Kidney capillary endothelial cell (primary cell): Measurements from ENCODE around the gene COPRS.

Experiments
- DNase-seq: peaks from one replicate; pipeline ENCODE4 v3.0.0-alpha.2; 2018; ENCODE audit warnings: low spot score

Gene COPRS, protein sequence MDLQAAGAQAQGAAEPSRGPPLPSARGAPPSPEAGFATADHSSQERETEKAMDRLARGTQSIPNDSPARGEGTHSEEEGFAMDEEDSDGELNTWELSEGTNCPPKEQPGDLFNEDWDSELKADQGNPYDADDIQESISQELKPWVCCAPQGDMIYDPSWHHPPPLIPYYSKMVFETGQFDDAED

DNA sequence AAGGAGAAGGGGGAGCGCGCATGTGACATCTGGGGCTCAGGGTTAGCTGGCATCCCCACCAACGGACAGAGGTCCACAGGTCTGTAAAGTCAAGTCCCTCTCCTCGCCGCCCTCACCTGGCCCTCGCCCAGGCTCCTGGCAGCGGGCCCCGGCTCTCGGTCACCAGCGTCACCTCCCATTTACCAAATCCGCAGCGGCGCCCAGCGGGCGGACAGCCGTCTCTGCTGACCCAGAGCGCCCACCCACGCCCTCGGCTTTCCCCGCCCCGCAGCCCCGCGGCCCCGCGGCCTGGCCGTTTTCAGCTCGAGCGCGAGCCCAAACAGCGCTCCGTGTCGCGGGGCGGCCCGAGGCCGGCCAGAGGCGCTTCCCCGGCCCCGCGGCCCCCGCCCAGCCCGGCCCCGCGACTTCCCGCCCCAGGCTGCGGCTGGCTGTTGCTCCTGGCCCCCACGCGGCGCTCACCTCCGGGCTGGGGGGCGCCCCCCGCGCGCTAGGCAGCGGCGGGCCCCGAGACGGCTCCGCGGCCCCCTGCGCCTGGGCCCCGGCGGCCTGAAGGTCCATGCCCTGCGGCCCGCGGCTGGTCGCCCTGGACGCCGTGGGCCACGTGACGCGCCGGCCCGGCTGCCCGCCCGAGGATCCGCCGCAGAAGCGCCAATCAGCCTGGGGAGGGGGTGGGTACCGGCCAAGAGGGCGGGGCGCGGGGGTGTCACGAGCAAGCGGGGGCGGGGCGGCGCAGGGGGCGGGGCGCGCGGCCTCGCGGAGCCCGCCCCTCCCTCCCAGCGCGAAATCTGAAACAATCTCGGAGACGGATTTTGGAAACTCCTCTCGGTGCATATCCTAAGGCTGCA is at the start of gene COPRS:
TSS of gene COPRS (minus strand) at position 603 of the 845 bp plus-strand sequence. CDS start at position 558, 45 bp downstream.
- DNase-seq = peak; percentile 71

DNA sequence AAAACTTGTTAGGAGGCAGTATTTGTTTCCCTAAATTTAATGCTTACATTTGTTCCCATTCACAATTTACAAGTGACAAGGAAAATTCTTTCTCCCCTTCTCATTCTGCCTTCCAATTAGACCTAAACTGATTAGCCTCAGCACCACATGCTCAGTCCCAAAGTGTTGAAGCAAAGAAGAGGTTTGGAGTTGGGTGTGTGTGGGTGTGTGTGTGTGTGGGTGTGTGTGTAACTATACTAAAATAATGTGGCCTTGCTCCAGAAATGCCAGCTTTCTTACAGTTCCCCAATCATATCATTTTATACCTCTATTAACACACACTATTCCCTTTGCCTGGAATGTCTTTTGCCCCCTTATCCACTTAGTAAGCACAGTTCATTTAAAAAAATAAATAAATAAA is 49.3 kb upstream of the COPRS start:
- no peak for DNase-seq

- DNase-seq = no peak
These were observed 48.4 kb upstream of the COPRS start for GRCh38 chr17:31907342-31907962.

- DNase-seq = no peak
These were observed 44.4 kb upstream of the COPRS start for GRCh38 chr17:31903401-31903800.

- no peak for DNase-seq
These were observed 43.6 kb upstream of the COPRS start for GRCh38 chr17:31902693-31903092.

- peak; percentile 16 for DNase-seq
These were observed 41.8 kb upstream of the COPRS start for GRCh38 chr17:31900877-31901276.

GRCh38 chr17:31888124-31888523 is 29.1 kb upstream of the COPRS start:
- no peak for DNase-seq

DNA sequence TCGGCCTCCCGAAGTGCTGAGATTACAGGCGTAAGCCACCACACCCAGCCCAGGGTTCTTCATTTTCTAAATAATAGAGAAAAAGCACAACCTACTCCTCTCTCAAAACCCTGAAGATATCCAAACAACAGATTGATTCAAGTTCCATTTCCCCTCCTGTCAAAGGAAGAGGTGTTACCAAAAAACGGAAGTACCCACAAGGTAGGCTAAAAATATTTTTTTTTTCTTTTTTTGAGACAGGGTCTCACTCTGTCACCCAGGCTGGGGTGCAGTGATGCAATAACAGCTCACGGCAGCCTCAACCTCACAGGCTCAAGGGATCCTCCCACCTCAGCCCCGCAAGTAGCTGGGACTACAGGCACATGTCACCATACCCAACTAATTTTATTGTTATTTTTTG is 23.5 kb upstream of the COPRS start:
- no peak for DNase-seq

- DNase-seq = no peak
These were observed 21.3 kb upstream of the COPRS start for GRCh38 chr17:31880311-31880710.

DNA sequence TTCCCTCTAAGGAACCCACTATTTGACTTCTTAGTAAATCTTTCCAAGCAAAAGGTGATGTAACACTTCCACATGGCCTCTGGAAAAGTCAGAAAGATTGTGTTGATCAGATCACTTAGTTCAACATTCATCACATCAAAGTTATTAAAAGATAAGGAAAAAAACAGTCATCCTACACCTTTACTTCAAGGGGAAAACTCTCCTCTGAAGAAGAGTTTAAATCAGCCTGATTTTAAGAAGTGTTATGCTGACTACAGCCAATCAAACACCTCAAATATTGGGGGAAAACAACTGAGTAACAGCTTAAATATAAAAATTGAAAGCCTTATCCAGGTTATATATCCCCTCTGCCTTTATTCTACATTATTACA is 19.6 kb upstream of the COPRS start:
- no peak for DNase-seq

- no peak for DNase-seq
These were observed 19.1 kb upstream of the COPRS start for GRCh38 chr17:31877911-31878702.

DNA sequence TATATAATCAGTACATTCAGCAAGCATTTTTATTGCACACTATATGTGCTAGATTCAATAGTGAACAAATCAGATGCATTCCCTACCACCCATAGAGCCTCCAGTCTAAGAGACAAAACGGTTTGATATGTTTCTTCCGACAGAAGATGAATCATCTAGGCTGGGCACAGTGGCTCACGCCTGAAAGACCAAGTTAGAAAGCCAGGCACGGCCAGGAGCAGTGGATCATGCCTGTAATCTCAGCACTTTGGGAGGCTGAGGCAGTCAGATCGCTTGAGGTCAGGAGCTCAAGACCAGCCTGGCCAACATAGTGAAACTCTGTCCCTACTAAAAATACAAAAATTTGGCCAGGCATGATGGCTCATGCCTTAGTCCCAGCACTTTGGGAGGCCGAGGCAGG is 18.3 kb upstream of the COPRS start:
- no peak for DNase-seq

- no peak for DNase-seq
These were observed 16.0 kb upstream of the COPRS start for GRCh38 chr17:31875081-31875480.

DNA sequence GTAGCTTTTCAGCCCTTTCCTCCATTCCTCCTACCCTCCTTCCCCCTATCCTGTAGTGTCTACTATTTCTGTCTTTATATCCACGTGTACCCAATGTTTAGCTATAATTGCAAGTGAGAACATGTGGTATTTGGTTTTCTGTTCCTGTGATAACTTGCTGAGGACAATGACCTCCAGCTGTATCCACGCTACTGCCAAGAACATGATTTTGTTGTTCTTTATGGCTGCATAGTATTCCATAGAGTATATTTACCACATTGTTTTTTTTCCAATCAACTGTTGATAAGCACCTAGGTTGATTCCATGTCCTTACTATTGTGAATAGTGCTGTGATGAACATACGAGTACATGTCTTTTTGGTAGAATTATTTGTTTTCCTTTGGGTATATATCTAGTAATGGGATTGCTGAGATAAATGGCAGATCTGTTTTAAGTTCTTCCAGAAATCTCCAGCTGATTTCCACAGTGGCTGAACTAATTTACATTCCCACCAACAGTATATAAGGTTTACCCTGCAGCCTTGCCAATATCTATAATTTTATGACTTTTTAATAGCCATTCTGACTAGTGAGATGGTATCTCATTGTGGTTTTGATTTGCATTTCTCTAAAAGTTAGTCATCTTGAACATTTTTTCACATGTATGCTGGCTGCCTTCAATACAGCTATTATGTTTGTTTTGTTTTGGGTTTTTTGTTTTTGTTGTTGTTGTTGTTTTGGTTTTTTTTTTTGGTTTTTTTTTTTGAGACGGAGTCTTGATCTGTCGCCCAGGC is 10.9 kb upstream of the COPRS start:
- DNase-seq = no peak

- DNase-seq = no peak
These were observed 10.0 kb upstream of the COPRS start for GRCh38 chr17:31869031-31869430.

- no peak for DNase-seq
These were observed 504 bp upstream of the COPRS start for GRCh38 chr17:31859487-31860008.

DNA sequence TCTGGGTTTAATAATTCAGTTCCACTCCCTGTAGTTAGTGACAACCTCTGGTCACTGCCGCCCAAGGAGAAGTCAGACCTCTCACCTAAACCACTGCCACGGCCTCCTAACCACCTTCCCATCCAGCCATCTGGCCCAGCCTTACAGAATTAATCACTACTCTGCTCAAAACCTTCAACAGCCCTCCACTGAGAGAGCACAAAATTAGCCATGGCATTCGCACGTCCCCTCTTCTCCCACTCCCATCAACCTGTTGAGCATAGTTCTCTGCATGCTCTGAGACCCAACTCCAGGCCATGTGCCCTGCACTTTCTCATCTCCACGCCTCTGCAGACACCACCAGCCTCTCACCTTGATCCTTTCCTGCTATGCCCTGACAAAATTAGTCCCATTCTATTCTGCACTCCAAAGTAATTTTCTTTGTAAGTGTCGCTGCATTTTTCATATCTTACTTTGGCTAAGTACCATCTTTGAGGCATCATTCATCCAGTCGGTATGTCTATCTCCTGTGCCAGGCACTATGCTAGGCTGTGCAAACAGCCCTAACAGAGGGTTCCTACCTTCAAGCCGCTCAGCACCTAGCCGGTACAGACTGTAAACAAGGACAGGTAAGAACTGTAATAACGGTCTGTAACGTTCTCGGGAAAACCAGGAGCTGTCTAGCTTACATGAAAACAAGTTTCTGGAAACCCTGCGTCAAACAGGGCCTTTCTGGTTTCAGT is 963 bp downstream of the COPRS start:
- no peak for DNase-seq

DNA sequence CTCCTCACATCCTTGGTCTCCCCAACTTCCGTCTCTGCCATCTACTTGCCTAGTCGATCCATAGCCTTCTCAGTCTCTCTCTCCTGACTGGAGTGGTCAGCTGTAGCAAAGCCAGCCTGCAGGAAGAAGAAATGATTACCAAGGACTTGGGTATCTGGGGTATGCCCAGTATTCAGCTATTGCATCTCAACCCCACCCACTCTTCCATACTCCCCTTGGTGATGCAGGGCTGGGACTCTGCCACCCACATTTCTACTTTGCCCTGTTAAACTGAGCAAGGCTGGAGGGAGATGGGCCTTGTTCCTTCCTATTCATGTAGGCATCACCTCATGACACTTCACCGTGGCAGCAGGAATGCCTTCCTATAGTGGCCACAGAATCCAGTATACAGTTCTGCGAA is 2.3 kb downstream of the COPRS start:
- DNase-seq = no peak

GRCh38 chr17:31854672-31855071 is 4.4 kb downstream of the COPRS start:
- DNase-seq = no peak

DNA sequence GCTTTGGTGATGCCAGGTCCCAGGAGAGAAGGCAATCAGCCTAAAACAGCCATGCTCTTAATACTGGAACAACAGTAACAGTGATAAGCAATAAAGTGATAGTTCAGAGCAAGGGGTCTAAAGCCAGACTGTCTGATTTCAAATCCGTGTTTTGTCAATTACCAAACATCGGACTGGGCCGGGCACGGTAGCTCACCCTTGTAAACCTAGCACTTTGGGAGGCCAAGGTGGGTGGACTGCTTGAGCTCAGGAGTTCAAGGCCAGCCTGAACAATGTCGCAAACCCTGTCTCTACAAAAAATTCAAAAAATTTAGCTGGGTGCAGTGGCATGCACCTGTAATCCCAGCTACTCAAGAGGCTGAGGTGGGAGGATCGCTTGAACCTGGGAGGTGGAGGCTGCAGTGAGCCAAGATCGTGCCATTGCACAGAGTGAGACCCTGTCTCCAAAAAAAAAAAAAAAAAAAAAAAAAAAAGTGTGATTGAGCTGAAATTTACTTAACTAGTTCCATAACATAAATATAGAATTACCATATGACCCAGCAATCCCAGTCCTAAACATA is 5.1 kb downstream of the COPRS start:
- no peak for DNase-seq
